NCI-H1930 (cell line): Measurements from ENCODE around the gene LRRC45.

Source experiments
- DNase-seq, 2 experiments: peaks; one replicate each; lab custom pipeline; 2025; lab: John Stamatoyannopoulos, UW

The LRRC45 gene

DNA sequence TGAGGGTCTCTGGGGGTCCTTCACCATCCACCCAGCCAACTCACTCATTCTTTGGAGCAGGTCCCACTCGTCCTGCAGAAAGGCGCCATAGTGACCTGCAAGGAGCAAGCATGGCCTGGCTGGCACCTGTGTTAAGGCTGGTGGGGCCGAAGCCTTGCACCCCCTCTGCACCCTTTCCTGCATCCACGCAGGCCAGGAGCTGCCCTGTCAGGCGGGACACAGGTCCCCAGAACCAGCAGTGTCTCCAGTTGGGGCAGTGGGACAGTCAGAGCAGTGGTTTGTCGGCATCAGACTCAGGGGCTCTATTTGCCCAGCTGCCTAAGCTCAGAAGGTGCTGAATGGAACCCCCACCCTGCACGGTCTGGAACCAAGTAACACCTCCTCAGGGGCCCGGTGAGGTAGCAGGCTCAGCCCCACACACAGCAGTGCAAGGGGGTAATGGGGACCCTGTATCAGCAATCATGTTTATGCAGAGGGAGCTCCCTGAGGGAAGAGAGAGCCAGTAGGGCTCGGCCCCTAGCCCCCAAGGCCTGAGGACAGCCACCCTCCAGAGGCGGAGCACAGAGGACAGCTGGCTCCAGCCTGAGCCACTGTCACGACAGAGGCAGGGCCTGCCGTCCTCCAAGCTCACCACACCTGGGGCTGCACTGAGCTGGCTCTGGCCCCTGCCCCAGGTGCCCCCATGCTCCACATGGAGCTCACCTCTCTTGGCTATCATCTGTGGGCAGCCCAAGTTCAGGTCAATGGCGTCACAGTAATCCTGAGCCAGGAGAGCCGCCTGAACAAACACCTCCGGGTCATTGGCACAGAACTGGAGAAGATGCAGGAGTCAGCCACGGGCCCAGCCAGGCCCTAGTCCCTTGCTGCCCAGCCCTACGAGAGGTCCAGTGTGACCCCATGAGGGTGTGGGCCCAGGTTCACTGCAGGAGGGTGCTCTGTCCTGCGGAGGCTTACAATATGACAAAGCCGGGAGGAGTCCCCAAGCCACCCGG is 40.6 kb downstream of the LRRC45 start:
- no peak for DNase-seq

- DNase-seq = no peak
Measured at GRCh38 chr17:82064433-82065192, 41.5 kb downstream of the LRRC45 start.

DNA sequence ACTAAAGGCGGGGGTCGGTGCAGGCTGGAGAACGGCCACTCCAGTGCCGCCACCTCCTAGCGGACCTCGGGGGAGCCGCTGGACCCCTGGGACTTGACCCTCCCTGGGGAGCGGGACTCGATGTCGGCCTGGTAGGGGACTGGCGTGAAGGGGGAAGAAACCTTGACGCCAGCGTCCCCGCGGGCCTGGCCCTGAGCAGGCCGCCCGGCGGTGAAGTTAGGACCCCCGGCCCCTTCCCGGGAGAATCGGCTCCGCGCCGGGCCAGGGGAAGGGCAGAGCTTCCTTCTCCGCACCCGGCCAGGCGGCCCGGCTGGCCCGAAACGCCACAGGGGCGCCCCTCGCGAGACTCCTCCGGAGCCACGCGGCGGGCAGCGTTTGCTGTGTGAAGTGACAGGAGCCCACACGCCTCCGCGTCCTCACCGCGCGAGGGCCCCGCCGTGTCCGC is 42.1 kb downstream of the LRRC45 start:
- DNase-seq = no peak

- DNase-seq = peak in 1 of 2 experiments; percentile 76
Measured at GRCh38 chr17:82065638-82066303, 42.7 kb downstream of the LRRC45 start, which contains the start of gene DUS1L. Gene DUS1L (minus strand): TSS chr17:82065804. CDS start chr17:82065059, 745 bp downstream.

DNA sequence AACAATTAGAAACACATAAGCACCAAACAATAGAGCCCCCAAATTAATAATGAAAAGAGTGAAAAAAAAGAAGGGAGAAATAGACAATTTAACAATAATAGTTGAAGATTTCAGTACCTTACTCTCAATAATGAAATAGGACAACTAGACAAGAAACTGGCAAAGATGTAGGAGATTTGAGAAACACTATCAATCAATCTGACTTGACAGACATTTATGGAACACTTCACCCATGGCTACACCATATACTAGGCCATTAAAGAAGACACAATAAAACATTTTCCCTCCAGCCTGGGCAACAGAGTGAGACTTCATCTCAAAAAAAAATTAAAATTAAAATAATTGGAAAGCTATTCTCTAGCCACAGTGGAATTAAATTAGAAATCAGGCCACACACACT is 47.5 kb downstream of the LRRC45 start:
- DNase-seq = no peak

GRCh38 chr17:82072827-82073226 is 49.7 kb downstream of the LRRC45 start:
- no peak for DNase-seq

DNA sequence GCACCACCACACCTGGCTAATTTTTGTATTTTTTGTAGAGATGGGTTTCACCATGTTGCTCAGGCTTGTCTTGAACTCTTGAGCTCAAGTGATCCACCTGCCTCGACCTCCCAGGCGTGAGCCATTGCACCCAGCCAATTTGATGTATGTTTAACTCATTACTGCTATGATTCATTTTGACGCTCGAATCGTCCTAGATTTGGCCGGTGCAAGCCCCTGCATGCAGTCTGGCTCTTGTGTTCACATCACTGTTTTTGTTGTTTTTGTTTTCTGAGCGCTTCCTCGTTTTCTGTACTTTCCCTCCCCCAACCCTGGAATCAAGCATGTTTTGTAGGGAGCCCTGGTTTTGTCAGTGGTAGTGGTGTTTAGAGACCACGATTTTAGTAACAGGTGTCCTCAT is 50.3 kb downstream of the LRRC45 start:
- no peak for DNase-seq

GRCh38 chr17:82076018-82076784 is 53.1 kb downstream of the LRRC45 start:
- no peak for DNase-seq

GRCh38 chr17:82076785-82077591 is 53.9 kb downstream of the LRRC45 start:
- DNase-seq = no peak

- no peak for DNase-seq
Measured at GRCh38 chr17:82077617-82078358, 54.7 kb downstream of the LRRC45 start.

DNA sequence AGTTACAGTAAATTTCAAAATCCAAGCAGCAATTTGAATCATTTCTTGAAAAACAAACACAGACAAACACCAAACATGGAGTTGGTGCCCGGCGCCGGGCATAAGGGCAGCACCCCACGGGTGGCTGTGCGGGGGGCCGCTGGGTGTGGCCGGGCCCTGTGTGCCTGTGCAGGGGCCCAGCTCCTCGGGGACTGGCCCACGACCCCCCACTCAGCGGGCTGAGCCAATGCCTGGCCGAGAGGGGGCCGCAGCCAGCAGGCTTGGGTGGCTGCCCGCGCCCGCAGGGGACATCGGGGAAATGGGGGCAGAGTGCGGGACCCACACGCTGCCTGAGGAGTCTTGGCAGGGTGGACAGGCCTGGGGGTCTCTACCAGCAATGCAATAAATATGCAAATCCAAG is 55.3 kb downstream of the LRRC45 start:
- no peak for DNase-seq

- DNase-seq = no peak
Measured at GRCh38 chr17:82079001-82079677, 56.0 kb downstream of the LRRC45 start.

- DNase-seq = no peak
Measured at GRCh38 chr17:82080048-82080788, 57.1 kb downstream of the LRRC45 start.
